GM18499 (cell line): ENCODE data around the gene HGF.

Experiments
- ATAC-seq: cut with Tn5 transposase; IDR thresholded peaks from one replicate; pipeline ENCODE4 v1.9.1; 2021; ENCODE audit warnings: moderate number of reproducible peaks; ENCODE audit not compliant: insufficient read depth, unreplicated experiment

The HGF gene

GRCh38 chr7:81688622-81689411 is 81.0 kb downstream of the HGF start:
- ATAC-seq: no peak

- ATAC-seq: no peak
These were observed 82.8 kb downstream of the HGF start for GRCh38 chr7:81687062-81687461.

- no peak for ATAC-seq
These were observed 84.5 kb downstream of the HGF start for GRCh38 chr7:81685270-81685868.

- peak; percentile 88 for ATAC-seq
These were observed 85.2 kb downstream of the HGF start for GRCh38 chr7:81684514-81685269.

GRCh38 chr7:81684033-81684432 is 85.8 kb downstream of the HGF start:
- no peak for ATAC-seq

- no peak for ATAC-seq
These were observed 87.0 kb downstream of the HGF start for GRCh38 chr7:81682873-81683272.

GRCh38 chr7:81680120-81680519 is 89.7 kb downstream of the HGF start:
- no peak for ATAC-seq

- ATAC-seq: no peak
These were observed 93.0 kb downstream of the HGF start for GRCh38 chr7:81676813-81677212.

GRCh38 chr7:81676105-81676811 is 93.6 kb downstream of the HGF start:
- ATAC-seq: no peak

- no peak for ATAC-seq
These were observed 95.4 kb downstream of the HGF start for GRCh38 chr7:81674431-81674830.

GRCh38 chr7:81672872-81673271 is 97.0 kb downstream of the HGF start:
- no peak for ATAC-seq

- ATAC-seq: no peak
These were observed 100.3 kb downstream of the HGF start for GRCh38 chr7:81669476-81670105.

- no peak for ATAC-seq
These were observed 103.6 kb downstream of the HGF start for GRCh38 chr7:81666209-81666608.

- ATAC-seq: no peak
These were observed 104.6 kb downstream of the HGF start for GRCh38 chr7:81665236-81665635.

GRCh38 chr7:81664304-81664703 is 105.5 kb downstream of the HGF start:
- ATAC-seq: no peak

- no peak for ATAC-seq
These were observed 107.3 kb downstream of the HGF start for GRCh38 chr7:81662531-81662930.

- ATAC-seq: no peak
These were observed 110.0 kb downstream of the HGF start for GRCh38 chr7:81659697-81660395.

- ATAC-seq: no peak
These were observed 112.3 kb downstream of the HGF start for GRCh38 chr7:81657551-81657950.

- no peak for ATAC-seq
These were observed 114.6 kb downstream of the HGF start for GRCh38 chr7:81655271-81655670.

- ATAC-seq: no peak
These were observed 117.6 kb downstream of the HGF start for GRCh38 chr7:81652225-81652624.
